Keratinocyte (primary cell): ENCODE data around the gene RAX2.
A peak's percentile ranks its signal among the peaks of the same experiment; 100 is the strongest.

Experiments used
- EZH2 ChIP-seq: IDR thresholded peaks from one replicate; pipeline ENCODE4 v1.6.1; 2012; ENCODE audit warnings: inconsistent platforms, mild to moderate bottlenecking, low read length, moderate library complexity
- TF ChIP-seq, protein P1 (sequence below), 3 experiments: IDR thresholded peaks in 1 of 3; conservative IDR thresholded peaks in 1 of 3; optimal IDR thresholded peaks in 1 of 3; 2 replicates in 2 of 3; 3 replicates in 1 of 3; pipeline versions ENCODE3 to v1.5.1; 2011; ENCODE audit warnings: low read length in 3 of 3, mild to moderate bottlenecking in 3 of 3, moderate library complexity in 2 of 3, control low read depth in 1 of 3, inconsistent platforms in 1 of 3; ENCODE audit not compliant: insufficient read depth in 2 of 3; ENCODE audit errors: extremely low read depth in 1 of 3

DNA sequence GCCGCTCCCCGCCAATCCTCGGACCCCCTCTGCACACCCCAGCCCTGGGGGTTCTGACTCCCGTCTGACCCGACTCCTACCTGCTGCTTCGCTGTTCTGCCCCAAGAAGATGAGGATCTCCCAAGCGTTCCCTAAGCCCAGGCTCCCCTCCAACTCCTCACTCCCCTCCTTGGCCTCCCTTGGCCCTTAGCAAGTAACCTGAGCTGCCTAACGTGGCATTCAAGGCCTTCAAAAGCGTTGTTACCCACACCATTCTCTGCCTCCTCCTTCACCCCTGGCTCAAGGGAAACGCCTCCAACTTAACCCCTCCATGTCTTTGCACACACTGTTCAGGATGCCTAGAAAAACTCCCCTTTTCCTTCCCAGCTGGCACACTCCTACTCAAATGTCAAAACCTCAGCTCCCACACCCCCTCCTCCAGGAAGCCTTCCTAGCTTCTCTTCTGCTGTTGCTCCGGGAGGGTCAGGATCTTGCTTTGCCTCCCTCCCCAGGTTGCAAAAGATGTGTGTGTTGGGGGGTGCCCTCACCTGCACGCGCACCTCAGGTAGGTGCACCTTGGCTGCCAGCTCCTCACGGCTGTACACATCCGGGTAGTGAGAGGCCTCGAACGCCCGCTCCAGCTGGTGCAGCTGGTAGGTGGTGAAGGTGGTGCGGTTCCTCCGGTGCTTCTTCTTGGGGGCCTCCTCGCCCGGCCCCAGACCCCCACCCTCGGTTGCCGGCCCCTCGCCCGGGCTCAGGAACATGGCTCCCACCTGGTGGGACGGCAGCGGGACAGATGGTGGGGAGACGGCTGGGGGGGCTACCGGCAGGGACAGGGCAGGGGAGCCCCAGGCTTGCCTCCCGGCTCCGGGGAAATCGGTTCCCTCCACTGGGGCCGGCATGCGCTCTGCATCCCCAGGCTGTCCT lies 775 bp downstream of the RAX2 start:
- TF ChIP-seq, protein P1, sequence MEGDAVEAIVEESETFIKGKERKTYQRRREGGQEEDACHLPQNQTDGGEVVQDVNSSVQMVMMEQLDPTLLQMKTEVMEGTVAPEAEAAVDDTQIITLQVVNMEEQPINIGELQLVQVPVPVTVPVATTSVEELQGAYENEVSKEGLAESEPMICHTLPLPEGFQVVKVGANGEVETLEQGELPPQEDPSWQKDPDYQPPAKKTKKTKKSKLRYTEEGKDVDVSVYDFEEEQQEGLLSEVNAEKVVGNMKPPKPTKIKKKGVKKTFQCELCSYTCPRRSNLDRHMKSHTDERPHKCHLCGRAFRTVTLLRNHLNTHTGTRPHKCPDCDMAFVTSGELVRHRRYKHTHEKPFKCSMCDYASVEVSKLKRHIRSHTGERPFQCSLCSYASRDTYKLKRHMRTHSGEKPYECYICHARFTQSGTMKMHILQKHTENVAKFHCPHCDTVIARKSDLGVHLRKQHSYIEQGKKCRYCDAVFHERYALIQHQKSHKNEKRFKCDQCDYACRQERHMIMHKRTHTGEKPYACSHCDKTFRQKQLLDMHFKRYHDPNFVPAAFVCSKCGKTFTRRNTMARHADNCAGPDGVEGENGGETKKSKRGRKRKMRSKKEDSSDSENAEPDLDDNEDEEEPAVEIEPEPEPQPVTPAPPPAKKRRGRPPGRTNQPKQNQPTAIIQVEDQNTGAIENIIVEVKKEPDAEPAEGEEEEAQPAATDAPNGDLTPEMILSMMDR (optimal IDR thresholded peaks at IDR 0.05 in 1 of 3, IDR thresholded peaks at IDR 0.05 in 1 of 3, conservative IDR thresholded peaks at IDR 0.05 in 1 of 3; ENCODE audit: extremely low read depth in 1 of 3, insufficient read depth in 2 of 3, low read length in 3 of 3) = no peak
- TF ChIP-seq EZH2 = peak; percentile 52
